ENCODE data around the gene GEMIN5. TPM values are rescaled to one million over a fixed set of nuclear protein-coding genes. Genes with fewer than 3 reads are reported as not detected.
"Not testable (repeated sequence)": the region's sequence is repeated elsewhere in the genome, so short reads cannot be mapped to it uniquely, and the experiment has no call there.

GEMIN5 gene
- total RNA-seq (1 to 10 TPM; 2.7 to 3.7 TPM), total RNA-seq (17.7 to 206 (median 53.7) reads per million in 172 experiments)
- 8.6 TPM for polyA plus RNA-seq (2013, experiment 1 of 2)
- polyA plus RNA-seq (2013, experiment 2 of 2), result 8.6 TPM

- peak; percentile 88 for ATAC-seq (ENCODE audit: poor library complexity)
- ChIA-PET CTCF (no interaction called here), POLR2A (interaction anchor here (0.5 to 1.7 kb wide), 5 partner anchors 49 to 899 kb away, joined by 3 to 6 read pairs (median 3); partner anchors contain the start of genes CNOT8, FAM114A2 and MFAP3)
- H3K9me3 Mint-ChIP-seq, result no peaks in the 10 kb centered on the region
- Histone ChIP-seq H3K27me3 (ENCODE audit: control insufficient read depth in 1 of 2, insufficient read depth in 2 of 2, low read length in 2 of 2) (no peaks in the 10 kb centered on the region), H3K9me3 (ENCODE audit: control insufficient read depth in 1 of 2, insufficient read depth in 1 of 2, low read length in 2 of 2) (no peaks in the 10 kb centered on the region), H3K4me3 (ENCODE audit: low read length) (peak within 1 kb of the TSS; percentile 91), H3K27ac (ENCODE audit: low read depth in 1 of 2, low read length in 2 of 2) (peak within 1 kb of the TSS in 1 of 2 donors; percentile 13), H3K4me1 (ENCODE audit: insufficient read depth, low read length) (peaks cover 36% of the 10 kb centered on the region), H3K36me3 (ENCODE audit: insufficient read depth, low read length) (peaks cover 3% of the 10 kb centered on the region)
- peak within 1 kb of the TSS; percentile 99 for H3K4me3 Mint-ChIP-seq
- peak; percentile 66 to 92 (median 78) for DNase-seq
- H3K27ac Mint-ChIP-seq, result peak within 1 kb of the TSS; percentile 75
- intact Hi-C loops (cut with DNase I, micrococcal nuclease), result loop anchor here in 1 of 2 experiments (2.0 to 5.0 kb wide), 3 partner anchors 179 to 896 kb away; partner anchors contain the start of gene SAP30L
- no peaks in the 10 kb centered on the region for H3K27me3 Mint-ChIP-seq
- no peak for TF ChIP-seq CTCF (IDR thresholded peaks at IDR 0.05)
- H3K4me1 Mint-ChIP-seq (ENCODE audit: low read depth), result peaks cover 66% of the 10 kb centered on the region
- peaks cover 28% of the 10 kb centered on the region for H3K36me3 Mint-ChIP-seq (ENCODE audit: low read depth)
Measured at GRCh38 chr5:154937718-154938466, at the start of gene GEMIN5. Gene GEMIN5 (minus strand): TSS chr5:154938211. CDS start chr5:154938133, 78 bp downstream.

- H3K27ac ChIP-seq (ENCODE audit: low read depth in 1 of 2, low read length in 2 of 2), result no peak overlapping the region
- ChIA-PET CTCF (no interaction called here), POLR2A (no interaction called here)
- no peaks in the 10 kb centered on the region for H3K4me1 Mint-ChIP-seq (ENCODE audit: low read depth)
- intact Hi-C loops (cut with DNase I, micrococcal nuclease), result no loop called here
- H3K36me3 ChIP-seq (ENCODE audit: insufficient read depth, low read length), result no peaks in the 10 kb centered on the region
- no peaks in the 10 kb centered on the region for H3K9me3 ChIP-seq (ENCODE audit: control insufficient read depth in 1 of 2, insufficient read depth in 1 of 2, low read length in 2 of 2)
- H3K27me3 ChIP-seq (ENCODE audit: control insufficient read depth in 1 of 2, insufficient read depth in 2 of 2, low read length in 2 of 2), result peaks cover 3 to 5% of the 10 kb centered on the region in 2 experiments
- H3K27me3 Mint-ChIP-seq, result peaks cover 33% of the 10 kb centered on the region
- H3K9me3 Mint-ChIP-seq, result no peaks in the 10 kb centered on the region
- DNase-seq, result no peak
- H3K27ac Mint-ChIP-seq, result no peak overlapping the region
- no peak for ATAC-seq (ENCODE audit: poor library complexity)
- no peak overlapping the region for H3K4me3 ChIP-seq (ENCODE audit: low read length)
- no peaks in the 10 kb centered on the region for H3K36me3 Mint-ChIP-seq (ENCODE audit: low read depth)
- TF ChIP-seq CTCF (IDR thresholded peaks at IDR 0.05), result no peak
- H3K4me1 ChIP-seq (ENCODE audit: insufficient read depth, low read length), result no peaks in the 10 kb centered on the region
- H3K4me3 Mint-ChIP-seq, result no peak overlapping the region
Measured at GRCh38 chr5:154986151-154986550, 48.1 kb upstream of the GEMIN5 start.

GRCh38 chr5:154984946-154985516, 47.0 kb upstream of the GEMIN5 start:
- no peak overlapping the region for H3K27ac ChIP-seq (ENCODE audit: low read depth in 1 of 2, low read length in 2 of 2)
- H3K4me3 ChIP-seq (ENCODE audit: low read length), result no peak overlapping the region
- no peaks in the 10 kb centered on the region for H3K36me3 Mint-ChIP-seq (ENCODE audit: low read depth)
- no peak overlapping the region for H3K27ac Mint-ChIP-seq
- ChIA-PET CTCF (no interaction called here), POLR2A (no interaction called here)
- H3K9me3 ChIP-seq (ENCODE audit: control insufficient read depth in 1 of 2, insufficient read depth in 1 of 2, low read length in 2 of 2), result no peaks in the 10 kb centered on the region
- peaks cover 29% of the 10 kb centered on the region for H3K27me3 Mint-ChIP-seq
- no peak overlapping the region for H3K4me3 Mint-ChIP-seq
- no peaks in the 10 kb centered on the region for H3K9me3 Mint-ChIP-seq
- H3K4me1 ChIP-seq (ENCODE audit: insufficient read depth, low read length), result no peaks in the 10 kb centered on the region
- H3K4me1 Mint-ChIP-seq (ENCODE audit: low read depth), result no peaks in the 10 kb centered on the region
- TF ChIP-seq CTCF (IDR thresholded peaks at IDR 0.05), result no peak
- no peaks in the 10 kb centered on the region for H3K36me3 ChIP-seq (ENCODE audit: insufficient read depth, low read length)
- DNase-seq (no peak), ATAC-seq (ENCODE audit: poor library complexity) (no peak)
- peaks cover 3 to 5% of the 10 kb centered on the region in 2 experiments for H3K27me3 ChIP-seq (ENCODE audit: control insufficient read depth in 1 of 2, insufficient read depth in 2 of 2, low read length in 2 of 2)
- intact Hi-C loops (cut with DNase I, micrococcal nuclease), result no loop called here

GRCh38 chr5:154978294-154978693, 40.3 kb upstream of the GEMIN5 start:
- DNase-seq; H3K36me3 Mint-ChIP-seq (ENCODE audit: low read depth); H3K27ac Mint-ChIP-seq; H3K36me3 ChIP-seq (ENCODE audit: insufficient read depth, low read length); H3K27ac ChIP-seq (ENCODE audit: low read depth in 1 of 2, low read length in 2 of 2); H3K9me3 Mint-ChIP-seq; ATAC-seq (ENCODE audit: poor library complexity); H3K4me3 Mint-ChIP-seq; H3K27me3 ChIP-seq (ENCODE audit: control insufficient read depth in 1 of 2, insufficient read depth in 2 of 2, low read length in 2 of 2); CTCF ChIA-PET; H3K4me1 Mint-ChIP-seq (ENCODE audit: low read depth); POLR2A ChIA-PET; H3K27me3 Mint-ChIP-seq; H3K9me3 ChIP-seq (ENCODE audit: control insufficient read depth in 1 of 2, insufficient read depth in 1 of 2, low read length in 2 of 2); intact Hi-C loops (cut with DNase I, micrococcal nuclease); H3K4me3 ChIP-seq (ENCODE audit: low read length); H3K4me1 ChIP-seq (ENCODE audit: insufficient read depth, low read length): not testable (repeated sequence)

All from CD4-positive, alpha-beta T cell (primary cell).